AG10803 (cell line): ENCODE results near the gene SCN7A.
A peak's percentile ranks its signal among the peaks of the same experiment; 100 is the strongest.

Experiments
- DNase-seq: peaks from one replicate; pipeline ENCODE4 v3.0.0; 2010; ENCODE audit warnings: low read depth
- H3K4me3 ChIP-seq: 2 replicates; pipeline ENCODE4 v1.5.1; 2011; ENCODE audit warnings: mild to moderate bottlenecking, low read length, control low read depth
- TF ChIP-seq, protein P1 (sequence below): conservative IDR thresholded peaks from 2 replicates; pipeline ENCODE4 v1.5.1; 2011; ENCODE audit warnings: mild to moderate bottlenecking, low read length, control low read depth, inconsistent platforms

SCN7A gene

DNA sequence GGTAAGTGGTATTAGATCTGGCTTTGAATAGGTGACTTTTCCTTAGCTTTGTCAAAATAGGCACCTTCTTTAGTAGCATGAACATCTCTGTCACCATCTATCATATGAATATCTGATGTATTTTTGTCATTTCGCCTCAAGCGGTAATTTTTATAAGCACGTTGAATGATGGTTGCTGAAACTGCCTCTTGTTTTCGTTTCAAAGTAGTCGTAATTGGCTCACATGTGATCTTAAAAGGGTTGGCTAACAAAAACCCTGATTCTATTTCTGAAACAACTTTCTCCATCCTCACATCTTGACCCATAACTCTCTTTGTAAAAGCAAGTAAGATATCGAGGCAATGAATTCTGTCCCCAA is 88.5 kb downstream of the SCN7A start:
- H3K4me3 ChIP-seq = no peak overlapping the region
- no peak for DNase-seq
- TF ChIP-seq, protein P1, sequence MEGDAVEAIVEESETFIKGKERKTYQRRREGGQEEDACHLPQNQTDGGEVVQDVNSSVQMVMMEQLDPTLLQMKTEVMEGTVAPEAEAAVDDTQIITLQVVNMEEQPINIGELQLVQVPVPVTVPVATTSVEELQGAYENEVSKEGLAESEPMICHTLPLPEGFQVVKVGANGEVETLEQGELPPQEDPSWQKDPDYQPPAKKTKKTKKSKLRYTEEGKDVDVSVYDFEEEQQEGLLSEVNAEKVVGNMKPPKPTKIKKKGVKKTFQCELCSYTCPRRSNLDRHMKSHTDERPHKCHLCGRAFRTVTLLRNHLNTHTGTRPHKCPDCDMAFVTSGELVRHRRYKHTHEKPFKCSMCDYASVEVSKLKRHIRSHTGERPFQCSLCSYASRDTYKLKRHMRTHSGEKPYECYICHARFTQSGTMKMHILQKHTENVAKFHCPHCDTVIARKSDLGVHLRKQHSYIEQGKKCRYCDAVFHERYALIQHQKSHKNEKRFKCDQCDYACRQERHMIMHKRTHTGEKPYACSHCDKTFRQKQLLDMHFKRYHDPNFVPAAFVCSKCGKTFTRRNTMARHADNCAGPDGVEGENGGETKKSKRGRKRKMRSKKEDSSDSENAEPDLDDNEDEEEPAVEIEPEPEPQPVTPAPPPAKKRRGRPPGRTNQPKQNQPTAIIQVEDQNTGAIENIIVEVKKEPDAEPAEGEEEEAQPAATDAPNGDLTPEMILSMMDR = no peak

DNA sequence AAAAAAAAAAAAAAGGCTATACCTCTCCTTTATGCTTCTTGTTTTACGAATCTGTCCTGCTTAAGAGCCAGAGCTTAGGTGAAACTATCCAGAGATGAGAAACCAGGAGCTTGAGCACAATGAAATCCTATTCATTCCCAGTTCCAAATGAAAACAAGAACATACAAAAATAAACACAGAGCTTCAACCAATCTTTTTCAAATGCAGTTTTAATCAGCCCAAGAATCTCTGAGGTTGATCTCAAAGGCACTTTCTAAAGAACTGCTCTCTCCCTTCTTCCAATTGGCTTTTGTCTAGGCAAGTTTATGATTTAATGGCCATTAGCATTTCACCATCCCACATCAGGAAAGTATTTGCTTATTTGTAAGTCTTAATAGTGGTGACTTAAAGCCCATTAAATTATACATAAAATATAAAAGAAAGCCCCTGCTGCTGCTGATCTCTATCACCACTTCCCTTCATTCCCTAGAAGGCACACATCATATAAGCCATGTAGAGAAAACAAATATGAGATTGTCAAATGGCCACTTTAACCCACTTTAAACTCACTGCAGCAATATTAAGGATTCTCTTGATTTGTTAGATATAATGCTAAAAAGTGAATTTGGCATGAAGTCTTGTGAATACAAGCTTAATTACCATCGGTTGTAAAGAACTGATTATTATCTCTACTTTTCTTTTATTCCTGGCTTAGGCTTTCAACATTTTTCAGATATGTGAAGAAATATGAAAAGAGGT is 89.0 kb downstream of the SCN7A start:
- no peak for DNase-seq
- TF ChIP-seq, protein P1 = no peak
- H3K4me3 ChIP-seq = no peak overlapping the region

DNA sequence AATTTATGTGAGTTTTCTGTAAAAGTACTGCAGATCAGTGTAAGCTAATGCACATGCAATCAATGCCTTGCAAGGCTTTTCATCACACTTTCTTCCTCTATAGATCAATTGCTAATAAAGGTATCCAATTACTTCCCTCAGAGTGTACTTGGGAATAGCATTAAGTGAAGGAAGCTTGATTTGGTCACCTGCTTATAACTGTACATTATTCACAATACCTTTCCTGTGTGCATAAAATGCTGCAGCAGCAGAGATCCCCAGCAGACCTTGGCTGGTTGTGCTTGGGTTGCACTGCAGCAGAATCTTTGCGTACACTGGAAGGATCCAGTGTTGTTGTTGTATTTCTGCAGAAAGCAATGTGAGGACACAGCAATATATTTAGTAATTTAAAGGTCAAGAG is 99.8 kb downstream of the SCN7A start:
- H3K4me3 ChIP-seq = no peak overlapping the region
- DNase-seq = no peak
- TF ChIP-seq, protein P1 = no peak

DNA sequence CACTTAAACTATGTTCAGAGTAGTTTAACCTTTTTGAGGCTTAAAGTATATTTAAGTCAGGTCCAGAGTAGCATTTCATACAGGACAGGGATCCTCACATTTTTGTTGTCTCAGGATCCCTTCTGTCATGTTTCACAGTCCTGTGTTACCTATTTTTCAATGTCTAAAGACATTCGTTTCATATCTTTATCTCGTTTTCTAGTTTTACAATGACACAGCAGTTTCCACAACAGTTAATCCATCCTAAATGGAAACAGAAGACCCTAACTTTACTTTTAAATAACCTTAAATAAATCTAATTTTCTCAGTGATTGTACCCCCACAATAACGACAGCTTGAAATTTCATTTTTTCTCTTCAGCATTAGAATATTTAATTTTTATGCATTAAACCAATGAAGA is 101.0 kb downstream of the SCN7A start:
- H3K4me3 ChIP-seq = no peak overlapping the region
- TF ChIP-seq, protein P1 = no peak
- no peak for DNase-seq

DNA sequence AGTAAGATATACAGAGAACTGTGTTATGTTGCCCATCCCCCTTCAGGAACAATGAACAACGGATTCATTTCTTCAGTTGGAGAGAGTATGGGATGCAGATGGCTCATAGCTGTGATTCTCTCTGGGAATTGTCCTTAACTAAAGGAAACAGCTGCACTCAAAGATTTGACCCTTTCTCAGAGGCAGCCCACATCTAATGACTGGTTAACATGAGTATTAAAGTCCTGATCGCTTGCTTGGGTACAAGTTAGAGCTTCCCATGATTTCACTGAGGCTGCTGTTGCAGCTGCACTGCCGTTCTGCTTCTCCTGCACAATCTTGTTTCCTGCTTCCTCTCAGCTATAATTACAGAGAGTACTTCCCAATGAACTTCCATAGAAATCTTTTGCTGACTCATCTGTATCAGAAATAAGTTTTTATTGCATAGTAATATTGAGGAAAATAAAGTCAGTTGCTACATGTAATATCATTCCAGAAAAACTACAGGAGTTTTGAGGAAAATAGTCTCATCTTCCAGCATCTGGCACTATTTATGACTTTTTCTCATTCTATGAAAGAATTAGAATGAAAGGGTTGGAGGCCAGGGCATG is 105.5 kb downstream of the SCN7A start:
- DNase-seq = no peak
- TF ChIP-seq, protein P1 = no peak
- H3K4me3 ChIP-seq = no peak overlapping the region

DNA sequence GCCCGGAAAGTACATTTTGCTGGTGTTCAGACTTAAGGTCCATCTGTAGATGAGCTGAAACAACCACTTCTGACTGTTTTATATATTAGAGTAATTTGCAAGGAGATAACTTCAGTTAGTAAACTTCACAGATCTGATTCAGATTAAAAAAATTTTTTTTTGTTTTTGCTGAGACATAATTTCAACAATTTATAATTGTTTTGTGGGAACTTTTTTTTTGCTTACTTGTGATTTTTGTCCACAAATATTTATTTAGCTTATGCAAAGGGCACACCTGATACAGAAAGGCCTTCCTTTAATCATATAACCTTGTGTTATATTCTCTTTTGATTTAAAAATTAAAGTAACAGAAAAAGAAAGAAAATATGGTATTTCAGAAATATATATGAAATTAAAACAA is 108.7 kb downstream of the SCN7A start:
- TF ChIP-seq, protein P1 = no peak
- no peak for DNase-seq
- H3K4me3 ChIP-seq = no peak overlapping the region

DNA sequence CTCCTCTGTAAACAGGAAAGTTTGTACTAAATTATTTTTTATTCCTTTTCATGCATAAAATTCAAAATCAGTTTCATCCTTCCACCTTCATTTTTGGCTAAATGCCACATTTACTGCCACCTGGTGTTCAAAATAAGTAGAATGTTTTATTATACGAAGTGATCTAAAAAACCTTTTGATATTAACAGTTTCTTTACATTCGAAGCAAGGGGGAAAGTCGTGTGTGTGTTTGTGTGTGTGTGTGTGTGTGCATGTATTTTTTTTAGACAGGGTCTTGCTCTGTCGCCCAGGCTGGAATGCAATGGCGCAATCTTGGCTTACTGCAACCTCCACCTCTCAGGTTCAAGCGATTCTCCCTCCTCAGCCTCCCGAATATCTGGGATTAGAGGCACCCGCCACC is 109.3 kb downstream of the SCN7A start:
- peak; percentile 23 for DNase-seq
- H3K4me3 ChIP-seq = no peak overlapping the region
- TF ChIP-seq, protein P1 = peak; percentile 52
